ENCODE results near the gene STK36.

- TF ChIP-seq CTCF (IDR thresholded peaks at IDR 0.05): no peak
- no peak for TF ChIP-seq EP300 (IDR thresholded peaks at IDR 0.05)
Measured at GRCh38 chr2:218744615-218745014, 72.7 kb downstream of the STK36 start.

Measured in gastroesophageal sphincter (tissue), 3 donors.